Stomach (tissue), 4 donors: ENCODE data around the gene FAM98B.

Source experiments
- POLR2A ChIP-seq, 4 donors: fragments of 450-650 bp; IDR thresholded peaks; one replicate each; pipeline ENCODE4 v1.6.1; 2016; ENCODE audit warnings: antibody characterized with exemption in 4 of 4, control low read depth in 2 of 4, mild to moderate bottlenecking in 1 of 4, moderate library complexity in 1 of 4
- POLR2AphosphoS5 ChIP-seq, 3 donors: sonication (generic); formaldehyde crosslinking; IDR thresholded peaks; one replicate each; pipeline ENCODE4 v1.6.1; 2016; ENCODE audit warnings: antibody characterized with exemption in 3 of 3
- TF ChIP-seq, protein P1 (sequence below), 7 experiments: fragments of 450-650 bp in 4 of 7; fragments of 200-600 bp in 3 of 7; sonication (generic) in 3 of 7; IDR thresholded peaks; one replicate each; pipeline ENCODE4 v1.5.1; 2016 to 2019; ENCODE audit warnings: antibody characterized with exemption in 7 of 7, control low read depth in 2 of 7, mild to moderate bottlenecking in 1 of 7

DNA sequence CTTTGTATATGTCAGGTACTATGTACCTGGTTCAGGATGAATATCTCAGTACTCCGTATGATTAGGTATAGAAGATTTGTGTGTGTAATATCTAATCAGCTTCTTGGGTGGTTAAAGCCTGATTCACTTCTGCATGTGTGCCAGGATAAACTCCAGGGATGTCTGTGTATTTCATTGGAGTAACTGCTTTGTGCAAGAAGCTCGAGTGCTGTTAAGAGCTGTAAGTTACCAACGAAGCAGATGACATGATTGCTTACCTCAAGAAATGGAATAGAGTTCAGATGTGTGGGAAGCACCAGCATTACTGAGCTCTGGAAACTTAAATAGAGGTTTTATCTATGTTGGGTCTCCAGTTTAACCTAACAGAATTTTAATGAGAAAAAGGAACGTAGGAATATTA, 23.7 kb downstream of the FAM98B start:
- TF ChIP-seq POLR2A (IDR thresholded peaks at IDR 0.05): no peak
- TF ChIP-seq, protein P1, sequence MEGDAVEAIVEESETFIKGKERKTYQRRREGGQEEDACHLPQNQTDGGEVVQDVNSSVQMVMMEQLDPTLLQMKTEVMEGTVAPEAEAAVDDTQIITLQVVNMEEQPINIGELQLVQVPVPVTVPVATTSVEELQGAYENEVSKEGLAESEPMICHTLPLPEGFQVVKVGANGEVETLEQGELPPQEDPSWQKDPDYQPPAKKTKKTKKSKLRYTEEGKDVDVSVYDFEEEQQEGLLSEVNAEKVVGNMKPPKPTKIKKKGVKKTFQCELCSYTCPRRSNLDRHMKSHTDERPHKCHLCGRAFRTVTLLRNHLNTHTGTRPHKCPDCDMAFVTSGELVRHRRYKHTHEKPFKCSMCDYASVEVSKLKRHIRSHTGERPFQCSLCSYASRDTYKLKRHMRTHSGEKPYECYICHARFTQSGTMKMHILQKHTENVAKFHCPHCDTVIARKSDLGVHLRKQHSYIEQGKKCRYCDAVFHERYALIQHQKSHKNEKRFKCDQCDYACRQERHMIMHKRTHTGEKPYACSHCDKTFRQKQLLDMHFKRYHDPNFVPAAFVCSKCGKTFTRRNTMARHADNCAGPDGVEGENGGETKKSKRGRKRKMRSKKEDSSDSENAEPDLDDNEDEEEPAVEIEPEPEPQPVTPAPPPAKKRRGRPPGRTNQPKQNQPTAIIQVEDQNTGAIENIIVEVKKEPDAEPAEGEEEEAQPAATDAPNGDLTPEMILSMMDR (IDR thresholded peaks at IDR 0.05): no peak
- TF ChIP-seq POLR2AphosphoS5 (IDR thresholded peaks at IDR 0.05): no peak
